DND-41 (cell line): ENCODE measurements around the gene LRRC59.

Source experiments
- ATAC-seq: fragments of 200-7000 bp; cut with Tn5 transposase; 3 replicates; pipeline ENCODE4 v1.9.1; 2021; ENCODE audit warnings: low read depth; ENCODE audit not compliant: insufficient read depth
- DNase-seq: peaks from one replicate; pipeline ENCODE4 v3.0.0-alpha.2; 2020
- H2AFZ ChIP-seq: 2 replicates; pipeline ENCODE4 v1.6.0; 2012; ENCODE audit warnings: low read depth, low read length
- H3K27ac ChIP-seq: 2 replicates; pipeline ENCODE4 v1.5.1; 2012; ENCODE audit warnings: low read length, inconsistent platforms
- H3K27me3 ChIP-seq: fragments of 200-600 bp; sonication (generic); 2 replicates; pipeline ENCODE4 v1.6.0; 2012; ENCODE audit warnings: low read length, mild to moderate bottlenecking, inconsistent platforms; ENCODE audit not compliant: insufficient read depth, poor library complexity
- H3K36me3 ChIP-seq: 2 replicates; pipeline ENCODE4 v1.5.1; 2012; ENCODE audit warnings: low read length, inconsistent platforms; ENCODE audit not compliant: insufficient read depth
- H3K4me1 ChIP-seq: 2 replicates; pipeline ENCODE4 v1.5.1; 2012; ENCODE audit warnings: mild to moderate bottlenecking, low read length; ENCODE audit not compliant: insufficient read depth
- H3K4me2 ChIP-seq: 2 replicates; pipeline ENCODE4 v1.6.0; 2012; ENCODE audit warnings: mild to moderate bottlenecking, moderate library complexity, low read length, inconsistent platforms; ENCODE audit not compliant: insufficient read depth
- H3K4me3 ChIP-seq, 2 experiments: fragments of 200-600 bp in 1 of 2; shearing (Covaris generic) in 1 of 2; 2 replicates each; pipeline ENCODE4 v1.5.1; 2012 to 2016; ENCODE audit warnings: inconsistent platforms in 2 of 2, low read length in 2 of 2, mild to moderate bottlenecking in 2 of 2, low read depth in 1 of 2, moderate library complexity in 1 of 2
- H3K79me2 ChIP-seq: 2 replicates; pipeline ENCODE4 v1.6.0; 2012; ENCODE audit warnings: low read length, inconsistent platforms; ENCODE audit not compliant: insufficient read depth
- H3K9ac ChIP-seq: 2 replicates; pipeline ENCODE4 v1.6.0; 2012; ENCODE audit warnings: low read depth, mild to moderate bottlenecking, inconsistent platforms, low read length, moderate library complexity
- H3K9me3 ChIP-seq: 2 replicates; pipeline ENCODE4 v1.5.1; 2012; ENCODE audit warnings: low read length, moderate library complexity, mild to moderate bottlenecking, inconsistent platforms; ENCODE audit not compliant: insufficient read depth, severe bottlenecking
- H4K20me1 ChIP-seq: 2 replicates; pipeline ENCODE4 v1.6.0; 2012; ENCODE audit warnings: low read length; ENCODE audit not compliant: insufficient read depth
- EZH2 ChIP-seq: IDR thresholded peaks from 3 replicates; pipeline ENCODE4 v1.6.1; 2012; ENCODE audit warnings: borderline replicate concordance, low read depth, mild to moderate bottlenecking, moderate library complexity, low read length, inconsistent platforms; ENCODE audit not compliant: severe bottlenecking
- TF ChIP-seq, protein P1 (sequence below): IDR thresholded peaks from 2 replicates; pipeline ENCODE4 v1.5.1; 2012; ENCODE audit warnings: borderline replicate concordance, low read length, moderate library complexity, mild to moderate bottlenecking; ENCODE audit not compliant: poor library complexity, severe bottlenecking; ENCODE audit errors: extremely low read depth

LRRC59 gene

DNA sequence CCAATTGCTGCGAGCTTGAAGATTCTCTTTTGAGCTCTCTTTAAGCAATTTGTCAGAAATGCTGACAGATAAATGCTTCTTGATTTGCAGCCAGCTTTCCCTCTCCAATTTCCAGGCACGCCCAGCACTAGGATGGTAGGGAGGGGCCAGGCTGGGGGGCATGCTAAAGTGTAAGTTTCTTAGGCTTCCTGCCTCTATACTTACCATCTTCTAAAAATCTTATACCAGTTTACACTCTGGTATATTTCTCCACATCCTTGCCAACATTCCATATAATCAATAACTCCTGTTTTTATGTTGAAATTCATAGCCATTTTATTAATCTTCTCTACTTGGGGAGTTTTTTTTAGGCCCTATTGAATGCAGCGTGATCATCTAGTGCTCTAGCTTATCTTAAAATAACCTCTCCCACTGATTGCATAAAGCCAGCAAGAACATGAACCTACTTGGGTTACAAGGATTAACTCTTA, 46.2 kb upstream of the LRRC59 start:
- no peak overlapping the region for H3K9ac ChIP-seq
- H3K27ac ChIP-seq = no peak overlapping the region
- no peak overlapping the region for H2AFZ ChIP-seq
- no peaks in the 10 kb centered on the region for H3K9me3 ChIP-seq
- H4K20me1 ChIP-seq = peaks cover 9% of the 10 kb centered on the region; the same call in 1 of the 2 replicates
- no peak overlapping the region for H3K4me2 ChIP-seq
- 0 out of 2 replicates have a peak, but pooled peaks cover 7% of the 10 kb centered on the region for H3K36me3 ChIP-seq
- DNase-seq = no peak
- no peak for ATAC-seq
- peaks cover 8% of the 10 kb centered on the region; the same call in 1 of the 2 replicates for H3K79me2 ChIP-seq
- no peak overlapping the region for H3K4me3 ChIP-seq
- TF ChIP-seq, protein P1, sequence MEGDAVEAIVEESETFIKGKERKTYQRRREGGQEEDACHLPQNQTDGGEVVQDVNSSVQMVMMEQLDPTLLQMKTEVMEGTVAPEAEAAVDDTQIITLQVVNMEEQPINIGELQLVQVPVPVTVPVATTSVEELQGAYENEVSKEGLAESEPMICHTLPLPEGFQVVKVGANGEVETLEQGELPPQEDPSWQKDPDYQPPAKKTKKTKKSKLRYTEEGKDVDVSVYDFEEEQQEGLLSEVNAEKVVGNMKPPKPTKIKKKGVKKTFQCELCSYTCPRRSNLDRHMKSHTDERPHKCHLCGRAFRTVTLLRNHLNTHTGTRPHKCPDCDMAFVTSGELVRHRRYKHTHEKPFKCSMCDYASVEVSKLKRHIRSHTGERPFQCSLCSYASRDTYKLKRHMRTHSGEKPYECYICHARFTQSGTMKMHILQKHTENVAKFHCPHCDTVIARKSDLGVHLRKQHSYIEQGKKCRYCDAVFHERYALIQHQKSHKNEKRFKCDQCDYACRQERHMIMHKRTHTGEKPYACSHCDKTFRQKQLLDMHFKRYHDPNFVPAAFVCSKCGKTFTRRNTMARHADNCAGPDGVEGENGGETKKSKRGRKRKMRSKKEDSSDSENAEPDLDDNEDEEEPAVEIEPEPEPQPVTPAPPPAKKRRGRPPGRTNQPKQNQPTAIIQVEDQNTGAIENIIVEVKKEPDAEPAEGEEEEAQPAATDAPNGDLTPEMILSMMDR = no peak
- TF ChIP-seq EZH2 = no peak
- no peaks in the 10 kb centered on the region for H3K4me1 ChIP-seq
- H3K27me3 ChIP-seq = no peaks in the 10 kb centered on the region

GRCh38 chr17:50440838-50441829, 43.8 kb upstream of the LRRC59 start:
- peaks cover 10% of the 10 kb centered on the region; the same call in 1 of the 2 replicates for H3K79me2 ChIP-seq
- no peak overlapping the region for H3K9ac ChIP-seq
- no peak overlapping the region for H3K27ac ChIP-seq
- H3K4me3 ChIP-seq = no peak overlapping the region
- H3K27me3 ChIP-seq = no peaks in the 10 kb centered on the region
- H2AFZ ChIP-seq = no peak overlapping the region
- no peak overlapping the region for H3K4me2 ChIP-seq
- H4K20me1 ChIP-seq = peaks cover 9% of the 10 kb centered on the region; the same call in 1 of the 2 replicates
- ATAC-seq (no peak), DNase-seq (no peak)
- TF ChIP-seq EZH2 = no peak
- TF ChIP-seq, protein P1 = no peak
- H3K36me3 ChIP-seq = peaks cover 15% of the 10 kb centered on the region; the same call in 1 of the 2 replicates
- H3K9me3 ChIP-seq = no peaks in the 10 kb centered on the region
- no peaks in the 10 kb centered on the region for H3K4me1 ChIP-seq

DNA sequence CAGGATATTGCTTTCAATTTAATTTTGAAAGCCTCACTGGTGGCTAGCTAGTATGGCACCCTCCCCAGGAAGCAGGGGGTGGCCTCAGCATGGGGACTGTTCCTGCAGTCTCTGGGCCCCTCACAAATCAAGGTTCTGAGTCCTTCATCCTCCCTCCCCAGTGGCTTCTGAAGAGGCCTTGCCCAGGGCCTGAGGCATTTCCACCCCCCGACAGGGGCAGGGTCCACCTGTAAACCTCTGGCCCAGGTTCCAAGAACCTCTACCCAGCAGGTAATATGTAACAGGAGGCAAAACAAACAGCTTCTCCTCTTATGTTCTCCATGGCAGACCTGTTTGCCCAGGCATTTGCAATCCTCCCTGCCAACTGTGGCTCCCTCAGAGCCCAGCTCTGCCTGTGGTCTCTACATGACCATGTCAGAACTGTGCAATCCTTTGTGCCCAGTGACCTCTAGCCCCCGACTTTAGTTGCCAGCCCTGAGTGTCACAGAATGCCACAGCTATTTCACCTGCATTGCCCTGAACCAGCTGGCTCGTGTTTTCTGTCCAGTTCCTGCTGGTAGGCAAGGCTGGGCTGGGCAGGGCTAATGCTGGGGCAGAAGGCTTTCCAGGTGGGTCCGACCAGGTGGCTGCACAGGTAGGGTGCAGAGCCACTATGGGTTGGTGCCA, 43.0 kb upstream of the LRRC59 start:
- no peak overlapping the region for H3K4me3 ChIP-seq
- no peak for ATAC-seq
- DNase-seq = no peak
- no peak overlapping the region for H3K9ac ChIP-seq
- H3K79me2 ChIP-seq = peaks cover 10% of the 10 kb centered on the region; the same call in 1 of the 2 replicates
- no peak for TF ChIP-seq EZH2
- TF ChIP-seq, protein P1 = no peak
- H3K9me3 ChIP-seq = no peaks in the 10 kb centered on the region
- H3K36me3 ChIP-seq = peaks cover 15% of the 10 kb centered on the region; the same call in 1 of the 2 replicates
- H2AFZ ChIP-seq = no peak overlapping the region
- peaks cover 9% of the 10 kb centered on the region; the same call in 1 of the 2 replicates for H4K20me1 ChIP-seq
- H3K27ac ChIP-seq = no peak overlapping the region
- H3K4me1 ChIP-seq = no peaks in the 10 kb centered on the region
- H3K27me3 ChIP-seq = no peaks in the 10 kb centered on the region
- no peak overlapping the region for H3K4me2 ChIP-seq
